ENCODE measurements around the gene ZNF45. TPM values are rescaled to one million over a fixed set of nuclear protein-coding genes. Genes with fewer than 3 reads are reported as not detected.

Gene ZNF45
- total and polyA plus RNA-seq, 10 donors = 3.9 to 24.5 (median 14.7) TPM

DNA sequence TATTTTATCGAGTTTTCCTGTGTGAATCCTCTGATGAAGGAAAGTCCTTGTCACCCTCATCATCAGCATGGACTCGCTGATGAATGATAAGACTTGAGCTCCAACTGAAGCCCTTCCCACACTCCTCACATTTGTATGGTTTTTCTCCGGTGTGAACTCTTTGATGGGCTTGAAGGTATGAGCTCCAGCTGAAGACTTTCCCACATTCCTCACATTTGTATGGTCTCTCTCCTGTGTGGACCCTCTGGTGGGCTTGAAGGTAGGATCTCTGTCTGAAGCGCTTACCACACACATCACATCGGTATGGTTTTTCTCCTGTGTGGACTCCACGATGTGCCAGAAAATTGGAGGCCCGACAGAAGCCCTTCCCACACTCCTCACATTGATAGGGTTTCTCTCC lies 21.7 kb downstream of the ZNF45 start:
- no peak overlapping the region for H3K4me3 ChIP-seq
- H3K27ac ChIP-seq = no peak overlapping the region
- intact Hi-C loops (cut with DNase I; ENCODE audit: low total_unique reads) = no loop called here
- no peak for TF ChIP-seq POLR2AphosphoS5 (IDR thresholded peaks at IDR 0.05)
- no peak for TF ChIP-seq POLR2A (IDR thresholded peaks at IDR 0.05)
- TF ChIP-seq, protein P1, sequence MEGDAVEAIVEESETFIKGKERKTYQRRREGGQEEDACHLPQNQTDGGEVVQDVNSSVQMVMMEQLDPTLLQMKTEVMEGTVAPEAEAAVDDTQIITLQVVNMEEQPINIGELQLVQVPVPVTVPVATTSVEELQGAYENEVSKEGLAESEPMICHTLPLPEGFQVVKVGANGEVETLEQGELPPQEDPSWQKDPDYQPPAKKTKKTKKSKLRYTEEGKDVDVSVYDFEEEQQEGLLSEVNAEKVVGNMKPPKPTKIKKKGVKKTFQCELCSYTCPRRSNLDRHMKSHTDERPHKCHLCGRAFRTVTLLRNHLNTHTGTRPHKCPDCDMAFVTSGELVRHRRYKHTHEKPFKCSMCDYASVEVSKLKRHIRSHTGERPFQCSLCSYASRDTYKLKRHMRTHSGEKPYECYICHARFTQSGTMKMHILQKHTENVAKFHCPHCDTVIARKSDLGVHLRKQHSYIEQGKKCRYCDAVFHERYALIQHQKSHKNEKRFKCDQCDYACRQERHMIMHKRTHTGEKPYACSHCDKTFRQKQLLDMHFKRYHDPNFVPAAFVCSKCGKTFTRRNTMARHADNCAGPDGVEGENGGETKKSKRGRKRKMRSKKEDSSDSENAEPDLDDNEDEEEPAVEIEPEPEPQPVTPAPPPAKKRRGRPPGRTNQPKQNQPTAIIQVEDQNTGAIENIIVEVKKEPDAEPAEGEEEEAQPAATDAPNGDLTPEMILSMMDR (IDR thresholded peaks at IDR 0.05 in 8 of 11, conservative IDR thresholded peaks at IDR 0.05 in 3 of 11) = no peak
- no peak for DNase-seq
- peaks cover 50 to 100% (median 100%) of the 10 kb centered on the region in 8 donors for H3K9me3 ChIP-seq
- no peaks in the 10 kb centered on the region for H3K4me1 ChIP-seq
- peaks cover 44 to 60% (median 52%) of the 10 kb centered on the region in 6 donors for H3K36me3 ChIP-seq
- H3K27me3 ChIP-seq (replicated peaks in 1 of 7) = no peaks in the 10 kb centered on the region
- WGBS, 5 donors = 96 to 100% (median 97%) methylated on average over 7 of the region's 7 CpGs

DNA sequence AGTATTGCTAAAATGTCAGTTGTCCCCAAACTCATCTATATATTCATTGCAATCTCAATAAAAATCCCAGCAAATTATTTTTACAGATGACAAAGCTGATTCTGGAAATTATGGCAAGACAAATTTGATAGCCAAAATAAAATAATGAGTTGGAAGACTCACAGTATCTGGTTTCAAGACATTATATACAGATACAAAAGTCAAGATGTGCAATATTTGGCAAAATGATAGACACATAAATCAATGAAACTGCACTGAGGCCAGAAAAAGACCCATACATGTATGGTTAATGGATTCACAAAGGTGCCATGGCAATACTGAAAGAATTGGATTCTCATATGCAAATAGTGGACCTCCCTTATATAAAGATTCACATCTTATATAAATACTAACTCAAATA lies 24.2 kb downstream of the ZNF45 start:
- Histone ChIP-seq H3K9me3 (peaks cover 42 to 100% (median 100%) of the 10 kb centered on the region in 8 donors), H3K36me3 (peaks cover 22 to 35% (median 27%) of the 10 kb centered on the region in 6 donors), H3K27me3 (replicated peaks in 1 of 7) (no peaks in the 10 kb centered on the region), H3K27ac (no peak overlapping the region), H3K4me3 (no peak overlapping the region), H3K4me1 (no peaks in the 10 kb centered on the region)
- DNase-seq = no peak
- intact Hi-C loops (cut with DNase I; ENCODE audit: low total_unique reads) = no loop called here
- TF ChIP-seq, protein P1 (IDR thresholded peaks at IDR 0.05 in 8 of 11, conservative IDR thresholded peaks at IDR 0.05 in 3 of 11) = no peak
- TF ChIP-seq POLR2A (IDR thresholded peaks at IDR 0.05) = no peak
- TF ChIP-seq POLR2AphosphoS5 (IDR thresholded peaks at IDR 0.05) = no peak

DNA sequence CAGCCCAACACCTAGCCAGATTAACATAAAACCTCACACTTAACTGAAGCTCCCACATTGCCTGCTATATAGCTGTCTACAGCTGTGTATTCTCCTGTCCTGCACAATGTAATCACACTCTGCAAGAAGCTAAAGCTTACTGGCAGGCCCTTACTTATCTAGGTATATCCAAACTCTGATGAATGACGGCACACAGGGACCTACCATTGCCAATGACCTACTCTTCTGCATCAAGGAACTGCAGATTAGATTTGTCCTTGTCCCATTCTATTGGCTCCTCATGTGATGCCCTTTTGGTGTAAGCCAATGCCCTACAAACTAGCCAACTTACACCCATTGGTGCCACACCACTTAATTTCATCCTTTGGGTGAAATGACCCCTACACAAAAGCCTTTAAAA lies 26.4 kb downstream of the ZNF45 start:
- no peak overlapping the region for H3K4me3 ChIP-seq
- WGBS, 5 donors = 83 to 100% (median 92%) methylated on average over 1 of the region's 1 CpG
- H3K27me3 ChIP-seq (replicated peaks in 1 of 7) = no peaks in the 10 kb centered on the region
- DNase-seq = no peak
- peaks cover 19 to 100% (median 100%) of the 10 kb centered on the region in 8 donors for H3K9me3 ChIP-seq
- H3K4me1 ChIP-seq = no peaks in the 10 kb centered on the region
- H3K36me3 ChIP-seq = peaks cover under 1 to 15% (median 5%) of the 10 kb centered on the region in 6 donors
- H3K27ac ChIP-seq = no peak overlapping the region
- intact Hi-C loops (cut with DNase I; ENCODE audit: low total_unique reads) = no loop called here
- no peak for TF ChIP-seq POLR2A (IDR thresholded peaks at IDR 0.05)
- no peak for TF ChIP-seq POLR2AphosphoS5 (IDR thresholded peaks at IDR 0.05)
- TF ChIP-seq, protein P1 (IDR thresholded peaks at IDR 0.05 in 8 of 11, conservative IDR thresholded peaks at IDR 0.05 in 3 of 11) = no peak

DNA sequence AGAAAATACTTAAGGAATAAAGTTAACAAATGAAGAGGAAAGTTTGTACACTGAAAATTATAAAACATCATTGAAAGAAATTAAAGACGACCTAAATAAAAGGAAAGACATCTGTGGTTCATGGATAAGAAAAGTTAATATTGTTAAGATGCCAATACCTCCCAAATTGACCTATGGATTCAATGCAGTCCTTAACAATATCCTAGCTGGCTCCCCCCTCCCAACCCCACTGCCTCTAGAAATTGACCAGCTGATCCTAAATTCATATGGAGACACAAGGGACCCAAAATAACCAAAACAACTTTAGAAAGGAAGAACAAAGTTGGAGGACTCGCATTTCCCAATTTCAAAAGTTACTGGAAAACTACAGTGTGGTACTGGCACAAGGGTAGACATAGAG lies 28.3 kb downstream of the ZNF45 start:
- WGBS, 5 donors = 86 to 97% (median 91%) methylated on average over 2 of the region's 2 CpGs

More for the DNA sequence above, 28.3 kb downstream of the ZNF45 start:
- no peak for DNase-seq
- peaks cover 3 to 100% (median 99%) of the 10 kb centered on the region in 8 donors for H3K9me3 ChIP-seq
- TF ChIP-seq, protein P1 (IDR thresholded peaks at IDR 0.05 in 8 of 11, conservative IDR thresholded peaks at IDR 0.05 in 3 of 11) = no peak
- TF ChIP-seq POLR2A (IDR thresholded peaks at IDR 0.05) = no peak
- intact Hi-C loops (cut with DNase I; ENCODE audit: low total_unique reads) = no loop called here
- H3K27me3 ChIP-seq (replicated peaks in 1 of 7) = no peaks in the 10 kb centered on the region
- H3K4me1 ChIP-seq = peaks cover 0 to 7% (median 0%) of the 10 kb centered on the region in 6 donors
- no peak overlapping the region for H3K27ac ChIP-seq
- peaks cover 0 to 5% (median 0%) of the 10 kb centered on the region in 6 donors for H3K36me3 ChIP-seq
- H3K4me3 ChIP-seq = no peak overlapping the region

All from spleen (tissue), 11 donors.